K562 (cell line): ENCODE results near the gene RPL29. TPM values are rescaled to one million over a fixed set of nuclear protein-coding genes. Genes with fewer than 3 reads are reported as not detected.

Source experiments
- ARID2 ChIP-seq: fragments of 450-650 bp; IDR thresholded peaks from 2 replicates; pipeline ENCODE4 v1.6.1; 2017; ENCODE audit warnings: antibody characterized with exemption, mild to moderate bottlenecking
- CBFA2T2 ChIP-seq: fragments of 450-650 bp; conservative IDR thresholded peaks from 2 replicates; pipeline ENCODE4 v1.6.1; 2017; ENCODE audit warnings: mild to moderate bottlenecking
- CBFA2T3 ChIP-seq: fragments of 450-650 bp; IDR thresholded peaks from 2 replicates; pipeline ENCODE4 v1.6.1; 2017
- CREB3 ChIP-seq: fragments of 450-650 bp; conservative IDR thresholded peaks from 2 replicates; pipeline ENCODE4 v1.6.1; 2016; ENCODE audit warnings: missing genetic modification characterization, low read depth, mild to moderate bottlenecking, missing compliant biosample characterization, moderate library complexity
- DPF2 ChIP-seq: fragments of 450-650 bp; IDR thresholded peaks from 2 replicates; pipeline ENCODE4 v1.6.1; 2016
- HLTF ChIP-seq: fragments of 450-650 bp; IDR thresholded peaks from 2 replicates; pipeline ENCODE4 v1.6.1; 2016
- JUNB ChIP-seq: fragments of 450-650 bp; formaldehyde crosslinking; conservative IDR thresholded peaks from 2 replicates; pipeline ENCODE4 v1.4.0; 2020; ENCODE audit warnings: mild to moderate bottlenecking
- MNT ChIP-seq, 2 experiments: fragments of 450-650 bp; conservative IDR thresholded peaks; 2 replicates each; pipeline ENCODE4 v1.6.1; 2017; ENCODE audit warnings: mild to moderate bottlenecking in 2 of 2, moderate library complexity in 2 of 2
- MTA2 ChIP-seq: fragments of 450-650 bp; IDR thresholded peaks from 2 replicates; pipeline ENCODE4 v1.6.1; 2016; ENCODE audit warnings: low read depth
- NCOA4 ChIP-seq: fragments of 450-650 bp; IDR thresholded peaks from 2 replicates; pipeline ENCODE4 v1.6.1; 2018; ENCODE audit warnings: mild to moderate bottlenecking; ENCODE audit not compliant: partially characterized antibody
- NFIC ChIP-seq: fragments of 450-650 bp; IDR thresholded peaks from 2 replicates; pipeline ENCODE4 v1.6.1; 2017; ENCODE audit warnings: mild to moderate bottlenecking, inconsistent platforms
- NKRF ChIP-seq: fragments of 450-650 bp; IDR thresholded peaks from 2 replicates; pipeline ENCODE4 v1.6.1; 2016; ENCODE audit warnings: borderline replicate concordance
- NR2C1 ChIP-seq, 2 experiments: fragments of 450-650 bp; IDR thresholded peaks; 2 replicates each; pipeline ENCODE4 v1.6.1; 2017; ENCODE audit warnings: mild to moderate bottlenecking in 2 of 2, antibody characterized with exemption in 1 of 2, inconsistent platforms in 1 of 2, missing compliant biosample characterization in 1 of 2, missing genetic modification characterization in 1 of 2
- RB1 ChIP-seq: fragments of 450-650 bp; IDR thresholded peaks from 2 replicates; pipeline ENCODE4 v1.6.1; 2017; ENCODE audit warnings: low read depth, mild to moderate bottlenecking
- SLC30A9 ChIP-seq: fragments of 250-450 bp; sonication (Bioruptor Pico); IDR thresholded peaks from 2 replicates; pipeline ENCODE4 v1.8.0; 2022; ENCODE audit warnings: mild to moderate bottlenecking, moderate library complexity
- SMAD1 ChIP-seq: fragments of 150-350 bp; IDR thresholded peaks from 2 replicates; pipeline ENCODE4 v1.6.1; 2014; ENCODE audit warnings: low read length, low read depth; ENCODE audit not compliant: partially characterized antibody
- TAL1 ChIP-seq: fragments of 450-650 bp; IDR thresholded peaks from 2 replicates; pipeline ENCODE4 v1.6.1; 2016; ENCODE audit warnings: mild to moderate bottlenecking
- THRB ChIP-seq: fragments of 450-650 bp; formaldehyde crosslinking; conservative IDR thresholded peaks from 2 replicates; pipeline ENCODE4 v1.4.0; 2022; ENCODE audit warnings: mild to moderate bottlenecking, missing genetic modification characterization
- XRCC4 ChIP-seq: IDR thresholded peaks from one replicate; pipeline ENCODE4 v1.6.1; 2011; ENCODE audit not compliant: insufficient read depth, insufficient read length; ENCODE audit errors: extremely low read depth
- ZNF609 ChIP-seq: sonication (generic); formaldehyde crosslinking; IDR thresholded peaks from 2 replicates; pipeline ENCODE4 v1.8.1; 2023; ENCODE audit warnings: missing genetic modification reagents, mild to moderate bottlenecking, borderline replicate concordance
- polyA plus RNA-seq, 8 experiments: library from polyadenylated mRNA; depleted of rRNA in 4 of 8; stranded (reverse) in 5 of 8; unstranded in 3 of 8; fragments of >200 nt; fragmentation: Nextera tagmentation in 2 of 8; fragmentation: Illumina TruSeq in 1 of 8; extraction: Ambion mirVana in 2 of 8; extraction: Trizol in 1 of 8; gene quantifications; 2 replicates each; pipeline versions ENCODE4 v1.2.1 to v1.2.3, GENCODE V29; 2011 to 2014; ENCODE audit warnings: inconsistent platforms in 1 of 8, missing spikeins in 1 of 8
- total RNA-seq, 7 experiments: library from RNA; depleted of rRNA in 6 of 7; stranded (reverse); fragments of >200 nt in 6 of 7; fragmentation: Illumina TruSeq in 2 of 7; extraction: Trizol in 2 of 7; gene quantifications; 2 replicates each; pipeline versions ENCODE4 v1.2.1 to v1.2.3, GENCODE V29; 2011 to 2021; ENCODE audit warnings: low replicate concordance in 1 of 7

Gene RPL29
- total and polyA plus RNA-seq, 9 of the 15 experiments (the other 6 are each of a cell fraction or from before 2014, with no cell fraction given) = 568 to 1,475 (median 1,104) TPM

GRCh38 chr3:51999846-52000245, 4.2 kb upstream of the RPL29 start (continued):
- TF ChIP-seq THRB (no peak), NKRF (no peak), ARID2 (no peak), XRCC4 (no peak), SLC30A9 (no peak), CBFA2T2 (peak; percentile 80), CREB3 (tag) (no peak), JUNB (CRISPR knock-in tag) (no peak), TAL1 (peak; percentile 68; the same call in 1 of the 2 replicates), RB1 (no peak), HLTF (no peak), MNT (conservative IDR thresholded peaks at IDR 0.05) (no peak), NCOA4 (no peak), CBFA2T3 (peak; percentile 89), SMAD1 (no peak), NFIC (0 out of 2 replicates have a peak, but pooled peaks have one; percentile 28), DPF2 (0 out of 2 replicates have a peak, but pooled peaks have one; percentile 40), MTA2 (peak; percentile 37; the same call in 1 of the 2 replicates), ZNF609 (no peak), NR2C1 (IDR thresholded peaks at IDR 0.05) (no peak), NR2C1 (tag; IDR thresholded peaks at IDR 0.05) (no peak)
